Activated T-helper 2 cell treated with anti-CD3 and anti-CD28 coated beads, Interferon-gamma antibody, Interleukin-2, Interleukin-4, amounts not matched to agents 10 μg/mL and 5 μg/mL and 100 μg/mL, durations not matched to agents 14 hours and 24 hours and 36 hours (primary cell): Measurements from ENCODE around the gene B3GALT2. TPM values are rescaled to one million over a fixed set of nuclear protein-coding genes. Genes with fewer than 3 reads are reported as not detected.

ENCODE experiments used
- DNase-seq: peaks from one replicate; pipeline ENCODE4 v3.0.0; 2021; ENCODE audit warnings: low spot score
- H3K27ac Mint-ChIP-seq: one replicate; pipeline ENCODE4 v1.8.0; 2021; ENCODE audit warnings: mixed read lengths
- H3K27me3 Mint-ChIP-seq: one replicate; pipeline ENCODE4 v1.8.0; 2021; ENCODE audit warnings: low read depth, mixed read lengths
- H3K36me3 Mint-ChIP-seq: one replicate; pipeline ENCODE4 v1.8.0; 2021; ENCODE audit warnings: low read depth, mixed read lengths
- H3K4me1 Mint-ChIP-seq: one replicate; pipeline ENCODE4 v1.8.0; 2021; ENCODE audit warnings: low read depth, mixed read lengths
- H3K4me3 Mint-ChIP-seq: one replicate; pipeline ENCODE4 v1.8.0; 2021; ENCODE audit warnings: low read depth, mild to moderate bottlenecking, moderate library complexity, mixed read lengths
- H3K9me3 Mint-ChIP-seq: one replicate; pipeline ENCODE4 v1.8.0; 2021; ENCODE audit warnings: mixed read lengths
- intact Hi-C: fragments of 100-400 bp; cut with micrococcal nuclease; formaldehyde crosslinking; loops from one replicate; pipeline ENCODE4 v1.15.1; 2023
- total RNA-seq: library from RNA; stranded (reverse); gene quantifications from 2 replicates; pipeline ENCODE4 v1.2.3, GENCODE V29; 2022

Gene B3GALT2
- total RNA-seq, 1 donor from 2014 or later, result not detected

DNA sequence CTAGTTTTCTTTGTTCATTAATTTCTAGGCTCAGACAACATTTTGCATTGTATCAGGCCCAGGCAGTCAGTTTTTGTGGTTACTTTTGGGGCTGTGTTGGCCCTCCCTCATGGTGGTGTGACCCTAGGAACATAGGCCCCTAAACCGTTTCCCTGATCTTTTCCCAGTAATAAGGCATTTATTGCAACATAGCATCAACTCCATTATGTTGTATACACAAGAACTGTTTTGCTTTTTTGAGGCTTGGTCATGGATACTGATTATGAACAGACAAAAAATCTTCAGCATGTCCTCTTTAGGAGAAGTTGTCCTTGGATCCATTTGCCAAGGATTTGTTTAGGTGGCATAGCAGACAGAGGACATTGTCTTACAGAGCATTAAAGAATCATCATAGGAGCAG is 10.3 kb downstream of the B3GALT2 start:
- no peak for DNase-seq
- peaks cover 20% of the 10 kb centered on the region for H3K36me3 Mint-ChIP-seq
- H3K4me3 Mint-ChIP-seq, result no peak overlapping the region

DNA sequence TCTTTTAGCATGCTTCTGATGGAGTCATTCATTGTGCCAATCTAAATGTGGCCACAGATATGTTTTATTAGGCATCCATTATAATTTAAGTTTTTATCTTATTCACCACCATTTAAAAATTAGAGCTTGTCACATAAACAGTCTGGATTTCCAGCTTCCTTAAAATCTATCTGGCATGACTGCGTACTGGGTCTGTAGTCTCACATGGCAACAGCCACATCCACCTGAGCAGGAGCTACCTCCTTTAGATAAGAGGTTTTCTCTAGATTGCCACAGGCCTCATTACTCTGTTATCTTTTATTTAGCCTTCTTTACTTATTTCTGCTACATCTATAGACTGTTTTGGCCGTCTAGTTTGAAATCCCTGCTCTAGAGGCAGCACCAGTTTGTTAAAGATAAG is 29.1 kb downstream of the B3GALT2 start:
- Mint-ChIP-seq H3K27ac (no peak overlapping the region), H3K4me1 (peaks cover 4% of the 10 kb centered on the region), H3K36me3 (peaks cover 23% of the 10 kb centered on the region), H3K27me3 (no peaks in the 10 kb centered on the region), H3K9me3 (no peaks in the 10 kb centered on the region), H3K4me3 (no peak overlapping the region)
- DNase-seq, result no peak
- intact Hi-C loops, result no loop called here

More for the DNA sequence above, 10.3 kb downstream of the B3GALT2 start:
- H3K27ac Mint-ChIP-seq, result no peak overlapping the region
- peaks cover 12% of the 10 kb centered on the region for H3K4me1 Mint-ChIP-seq
- intact Hi-C loops, result no loop called here
- H3K9me3 Mint-ChIP-seq, result no peaks in the 10 kb centered on the region
- H3K27me3 Mint-ChIP-seq, result no peaks in the 10 kb centered on the region

- no peaks in the 10 kb centered on the region for H3K9me3 Mint-ChIP-seq
- no peak for DNase-seq
- H3K4me3 Mint-ChIP-seq, result no peak overlapping the region
- H3K36me3 Mint-ChIP-seq, result peaks cover 26% of the 10 kb centered on the region
- H3K27ac Mint-ChIP-seq, result no peak overlapping the region
- H3K27me3 Mint-ChIP-seq, result no peaks in the 10 kb centered on the region
- peaks cover 4% of the 10 kb centered on the region for H3K4me1 Mint-ChIP-seq
- intact Hi-C loops, result no loop called here
These were observed 29.6 kb downstream of the B3GALT2 start for GRCh38 chr1:193156822-193157142.

GRCh38 chr1:193156117-193156821 is 30.1 kb downstream of the B3GALT2 start:
- Mint-ChIP-seq H3K9me3 (no peaks in the 10 kb centered on the region), H3K4me1 (peaks cover 4% of the 10 kb centered on the region), H3K27me3 (no peaks in the 10 kb centered on the region), H3K4me3 (no peak overlapping the region), H3K27ac (no peak overlapping the region), H3K36me3 (peaks cover 31% of the 10 kb centered on the region)
- DNase-seq, result no peak
- intact Hi-C loops, result no loop called here

GRCh38 chr1:193144999-193145398 is 41.4 kb downstream of the B3GALT2 start:
- Mint-ChIP-seq H3K27me3 (no peaks in the 10 kb centered on the region), H3K4me3 (no peak overlapping the region), H3K27ac (no peak overlapping the region), H3K9me3 (no peaks in the 10 kb centered on the region), H3K4me1 (peaks cover 17% of the 10 kb centered on the region), H3K36me3 (peaks cover 52% of the 10 kb centered on the region)
- intact Hi-C loops, result no loop called here
- DNase-seq, result no peak

- no peaks in the 10 kb centered on the region for H3K9me3 Mint-ChIP-seq
- H3K27ac Mint-ChIP-seq, result no peak overlapping the region
- peaks cover 53% of the 10 kb centered on the region for H3K36me3 Mint-ChIP-seq
- H3K27me3 Mint-ChIP-seq, result no peaks in the 10 kb centered on the region
- DNase-seq, result no peak
- intact Hi-C loops, result no loop called here
- no peak overlapping the region for H3K4me3 Mint-ChIP-seq
- peaks cover 18% of the 10 kb centered on the region for H3K4me1 Mint-ChIP-seq
These were observed 42.0 kb downstream of the B3GALT2 start for GRCh38 chr1:193144361-193144938.

DNA sequence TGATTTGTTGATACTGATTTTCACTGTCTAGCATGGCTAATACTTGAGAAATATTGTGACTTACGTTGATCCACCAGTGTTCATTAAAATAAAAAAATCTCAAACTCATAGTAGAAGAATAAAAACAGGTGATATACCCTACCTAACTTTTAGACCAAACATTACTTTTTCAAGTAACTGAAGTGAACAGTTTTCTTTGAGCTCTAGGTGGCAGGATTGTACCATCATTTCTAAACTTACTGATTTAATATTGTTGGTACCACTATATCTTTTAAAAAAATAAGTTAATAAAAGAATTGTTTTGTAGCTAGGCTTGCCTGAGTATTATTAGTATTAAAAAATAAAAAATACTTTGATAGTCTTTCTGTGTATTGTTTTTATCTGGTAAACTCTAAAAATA is 43.1 kb downstream of the B3GALT2 start:
- H3K27me3 Mint-ChIP-seq, result no peaks in the 10 kb centered on the region
- H3K4me1 Mint-ChIP-seq, result peaks cover 19% of the 10 kb centered on the region
- intact Hi-C loops, result loop anchor here (2.0 kb wide), 1 partner anchor 20 kb away; the partner anchor contains the start of gene CDC73
- no peak overlapping the region for H3K4me3 Mint-ChIP-seq
- DNase-seq, result no peak
- H3K27ac Mint-ChIP-seq, result no peak overlapping the region
- peaks cover 58% of the 10 kb centered on the region for H3K36me3 Mint-ChIP-seq
- H3K9me3 Mint-ChIP-seq, result no peaks in the 10 kb centered on the region

GRCh38 chr1:193142409-193142808 is 44.0 kb downstream of the B3GALT2 start:
- no peak for DNase-seq
- H3K27ac Mint-ChIP-seq, result no peak overlapping the region
- no peak overlapping the region for H3K4me3 Mint-ChIP-seq
- intact Hi-C loops, result loop anchor here (2.0 kb wide), 1 partner anchor 20 kb away; the partner anchor contains the start of gene CDC73
- H3K4me1 Mint-ChIP-seq, result peaks cover 19% of the 10 kb centered on the region
- H3K27me3 Mint-ChIP-seq, result no peaks in the 10 kb centered on the region
- H3K36me3 Mint-ChIP-seq, result peaks cover 62% of the 10 kb centered on the region
- H3K9me3 Mint-ChIP-seq, result no peaks in the 10 kb centered on the region

DNA sequence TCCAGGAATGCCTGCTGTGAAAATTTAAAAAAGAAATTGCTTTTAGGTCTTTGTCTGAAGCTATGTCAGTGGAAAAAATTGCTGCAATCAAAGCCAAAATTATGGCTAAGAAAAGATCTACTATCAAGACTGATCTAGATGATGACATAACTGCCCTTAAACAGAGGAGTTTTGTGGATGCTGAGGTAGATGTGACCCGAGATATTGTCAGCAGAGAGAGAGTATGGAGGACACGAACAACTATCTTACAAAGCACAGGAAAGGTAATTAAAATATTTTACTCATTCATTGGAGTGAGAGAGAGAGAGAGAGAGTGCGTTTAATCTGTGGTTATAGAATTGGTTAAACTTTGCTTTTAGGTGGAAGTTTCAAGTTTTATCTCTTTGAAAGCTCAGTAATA is 44.6 kb downstream of the B3GALT2 start:
- H3K4me1 Mint-ChIP-seq, result peaks cover 19% of the 10 kb centered on the region

GRCh38 chr1:193140254-193140653 is 46.2 kb downstream of the B3GALT2 start:
- Mint-ChIP-seq H3K27me3 (no peaks in the 10 kb centered on the region), H3K4me1 (peaks cover 19% of the 10 kb centered on the region), H3K36me3 (peaks cover 60% of the 10 kb centered on the region), H3K4me3 (no peak overlapping the region), H3K9me3 (no peaks in the 10 kb centered on the region), H3K27ac (no peak overlapping the region)
- intact Hi-C loops, result no loop called here
- no peak for DNase-seq

More for the DNA sequence above, 44.6 kb downstream of the B3GALT2 start:
- H3K27me3 Mint-ChIP-seq, result no peaks in the 10 kb centered on the region
- peak overlapping the region; percentile 34 for H3K4me3 Mint-ChIP-seq
- no peak for DNase-seq
- H3K27ac Mint-ChIP-seq, result peak overlapping the region; percentile 58
- no peaks in the 10 kb centered on the region for H3K9me3 Mint-ChIP-seq
- H3K36me3 Mint-ChIP-seq, result peaks cover 66% of the 10 kb centered on the region
- intact Hi-C loops, result loop anchor here (2.0 kb wide), 1 partner anchor 19 kb away; the partner anchor contains the start of gene CDC73

DNA sequence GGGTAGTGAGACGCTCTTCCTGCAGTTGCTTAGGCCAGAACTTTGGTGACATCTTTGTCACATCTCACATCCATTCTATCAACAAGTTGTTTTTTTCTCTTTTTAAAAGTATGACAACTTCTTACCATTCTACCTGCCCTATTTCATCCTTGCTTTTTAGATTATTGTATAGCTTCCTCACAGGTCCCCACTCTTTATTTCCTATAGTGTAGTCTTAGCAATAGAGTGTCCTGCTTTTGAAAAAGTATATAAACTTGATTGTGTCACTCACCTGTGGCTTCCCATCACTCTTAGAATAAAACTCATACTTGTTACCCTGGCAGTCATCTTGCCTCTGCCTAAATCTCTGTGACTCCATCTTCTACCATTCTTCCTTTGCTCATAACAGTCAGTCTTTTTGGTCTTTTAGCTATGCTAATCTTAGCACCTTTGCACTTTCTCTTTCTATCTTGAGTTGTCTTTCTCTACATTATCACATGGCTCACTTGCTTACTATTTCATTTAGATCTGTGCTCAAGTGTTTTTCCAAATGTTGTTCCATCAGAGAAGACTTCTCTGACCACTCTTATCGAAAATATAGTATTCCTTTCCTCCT is 55.0 kb downstream of the B3GALT2 start:
- peaks cover 25% of the 10 kb centered on the region for H3K4me1 Mint-ChIP-seq
- peaks cover 56% of the 10 kb centered on the region for H3K36me3 Mint-ChIP-seq
- H3K27ac Mint-ChIP-seq, result peak overlapping the region; percentile 18
- no peaks in the 10 kb centered on the region for H3K27me3 Mint-ChIP-seq
- H3K9me3 Mint-ChIP-seq, result no peaks in the 10 kb centered on the region
- no peak overlapping the region for H3K4me3 Mint-ChIP-seq
- no peak for DNase-seq
- intact Hi-C loops, result no loop called here
